ENCODE measurements around the gene ERI2. TPM values are rescaled to one million over a fixed set of nuclear protein-coding genes. Genes with fewer than 3 reads are reported as not detected.
"Not testable (repeated sequence)": the region's sequence is repeated elsewhere in the genome, so short reads cannot be mapped to it uniquely, and the experiment has no call there.

The ERI2 gene
- total RNA-seq, 1 experiment from 2014 or later, result 43.5 TPM

DNA sequence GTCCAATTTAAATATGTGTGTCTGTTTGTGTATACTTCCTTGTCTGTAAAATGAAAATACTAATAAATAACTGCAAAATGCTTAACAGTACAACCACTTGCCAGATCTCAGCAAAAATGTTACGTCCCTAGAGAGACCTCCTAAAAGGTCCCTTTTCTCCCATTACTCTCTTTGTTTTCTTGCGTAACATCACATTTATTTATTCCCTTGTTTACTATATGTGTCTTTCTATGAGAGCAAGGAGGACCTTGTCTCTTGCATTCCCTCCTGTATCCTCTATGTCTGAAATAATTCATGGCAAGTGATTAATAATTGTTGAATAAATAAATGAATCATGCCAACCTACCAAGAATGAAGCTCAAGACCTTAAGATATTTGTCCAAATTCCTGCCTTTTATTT, 40.5 kb downstream of the ERI2 start:
- no peak for DNase-seq (ENCODE audit: low read depth)

DNA sequence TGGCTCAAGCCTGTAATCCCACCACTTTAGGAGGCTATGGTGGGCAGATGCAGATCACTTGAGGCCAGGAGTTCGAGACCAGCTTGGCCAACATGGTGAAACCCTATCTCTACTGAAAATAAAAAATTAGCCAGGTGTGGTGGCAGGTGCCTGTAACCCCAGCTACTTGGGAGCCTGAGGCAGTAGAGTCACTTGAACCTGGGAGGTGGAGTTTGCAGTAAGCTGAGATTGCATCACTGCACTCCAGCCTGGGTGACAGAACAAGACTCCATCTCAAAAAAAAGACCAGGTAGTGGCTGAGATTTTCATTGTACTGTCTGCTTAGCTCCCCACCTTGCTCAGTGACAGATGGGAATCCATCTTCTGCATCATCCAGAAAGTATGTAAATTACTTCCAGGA, 41.8 kb downstream of the ERI2 start:
- DNase-seq (ENCODE audit: low read depth), result not testable (repeated sequence)

- DNase-seq (ENCODE audit: low read depth), result peak; percentile 51
Measured at GRCh38 chr16:20763461-20764232, 42.6 kb downstream of the ERI2 start, which contains the start of gene ACSM3. ACSM3 (plus strand) TSS chr16:20764014; CDS start chr16:20770035, 6,021 bp downstream.

DNA sequence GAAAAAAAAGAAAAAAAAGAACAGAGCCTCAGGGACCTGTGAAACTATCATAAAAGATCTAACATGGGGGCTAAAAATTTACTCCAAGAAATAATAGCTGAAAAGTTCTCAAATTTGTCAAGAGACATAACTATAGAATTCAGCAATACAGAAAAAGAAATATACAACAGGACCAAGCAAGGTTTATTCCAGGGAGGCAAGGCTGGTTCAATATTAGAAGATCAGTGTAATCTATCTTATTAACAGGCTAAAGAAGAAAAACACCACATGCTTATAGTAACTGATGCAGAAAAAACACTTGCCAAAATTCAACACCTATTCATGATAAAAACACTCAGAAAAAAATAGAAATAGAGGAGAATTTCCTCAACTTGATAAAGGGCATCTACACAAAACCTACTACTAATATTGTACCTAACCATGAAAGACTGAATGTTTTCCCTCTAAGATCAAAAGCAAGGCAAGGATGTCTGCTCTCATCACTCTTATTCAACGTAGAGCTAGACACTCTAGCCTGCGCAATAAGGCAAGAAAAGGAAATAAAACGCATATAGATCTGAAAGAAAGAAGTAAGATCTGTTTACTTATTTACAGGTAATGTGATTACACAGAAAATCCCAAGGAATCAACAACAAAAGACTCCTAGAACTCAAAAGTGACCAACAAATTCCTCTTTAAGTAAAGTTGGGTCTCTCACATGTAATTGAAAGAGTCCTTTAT, 43.7 kb downstream of the ERI2 start:
- no peak for DNase-seq (ENCODE audit: low read depth)

- no peak for DNase-seq (ENCODE audit: low read depth)
Measured at GRCh38 chr16:20761175-20761574, 45.1 kb downstream of the ERI2 start.

DNA sequence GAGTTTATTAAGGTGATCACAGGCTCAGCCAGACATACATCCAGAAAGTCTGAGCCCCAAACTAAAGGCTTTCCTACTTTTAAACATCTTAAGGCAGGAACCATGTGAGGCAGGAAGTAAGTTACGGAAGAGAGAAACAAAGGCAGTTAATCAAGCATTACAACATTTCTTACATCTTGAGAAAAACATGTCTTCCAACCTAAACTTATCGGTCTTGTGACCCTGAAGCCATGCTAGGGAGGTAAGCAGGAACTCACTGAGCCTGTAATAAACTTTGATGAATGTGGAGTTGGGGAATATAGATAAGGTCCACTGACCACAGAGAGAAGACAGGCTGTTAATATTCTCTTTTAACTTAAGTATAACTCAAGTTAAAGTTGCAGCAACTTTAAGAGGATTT, 45.9 kb downstream of the ERI2 start:
- no peak for DNase-seq (ENCODE audit: low read depth)

GRCh38 chr16:20755799-20756198, 50.5 kb downstream of the ERI2 start:
- not testable (repeated sequence) for DNase-seq (ENCODE audit: low read depth)

GRCh38 chr16:20755238-20755637, 51.0 kb downstream of the ERI2 start:
- no peak for DNase-seq (ENCODE audit: low read depth)

DNA sequence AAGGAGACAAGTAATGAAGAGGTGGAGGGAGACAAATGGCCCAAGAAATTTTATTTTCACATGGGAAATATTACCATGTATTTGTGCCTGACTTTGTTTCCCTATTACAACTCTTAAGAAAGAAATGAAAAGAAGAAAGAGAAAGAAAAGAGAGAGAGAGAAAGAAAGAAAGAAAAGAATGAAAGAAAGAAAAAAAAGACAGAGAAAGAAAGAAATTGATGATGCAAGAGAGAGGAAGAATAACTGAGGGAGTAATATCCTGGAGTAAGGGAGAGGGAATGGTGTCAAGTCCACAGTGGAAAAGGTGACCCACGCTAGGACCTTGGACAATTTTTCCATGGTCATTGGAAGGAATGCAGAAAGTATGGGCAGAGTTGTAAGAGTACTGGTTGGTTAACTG, 52.5 kb downstream of the ERI2 start:
- DNase-seq (ENCODE audit: low read depth), result no peak

DNA sequence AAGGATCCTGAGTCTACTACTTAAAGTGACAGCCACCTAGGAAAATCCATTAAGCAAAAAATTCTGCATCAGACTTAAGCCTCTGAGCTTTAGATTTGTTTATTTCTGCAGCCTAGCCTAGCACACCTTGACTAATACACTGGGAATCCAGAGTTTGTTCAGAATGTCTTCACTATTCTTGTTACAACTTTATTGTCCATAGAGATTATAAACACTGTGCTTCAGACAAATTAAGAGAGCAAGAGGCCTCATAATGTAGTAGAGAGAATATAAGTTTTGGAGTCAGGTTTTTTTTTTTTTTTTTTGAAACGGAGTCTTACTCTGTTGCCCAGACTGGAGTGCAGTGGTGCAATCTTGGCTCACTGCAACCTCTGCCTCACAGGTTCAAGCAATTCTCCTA, 55.7 kb downstream of the ERI2 start:
- no peak for DNase-seq (ENCODE audit: low read depth)

DNA sequence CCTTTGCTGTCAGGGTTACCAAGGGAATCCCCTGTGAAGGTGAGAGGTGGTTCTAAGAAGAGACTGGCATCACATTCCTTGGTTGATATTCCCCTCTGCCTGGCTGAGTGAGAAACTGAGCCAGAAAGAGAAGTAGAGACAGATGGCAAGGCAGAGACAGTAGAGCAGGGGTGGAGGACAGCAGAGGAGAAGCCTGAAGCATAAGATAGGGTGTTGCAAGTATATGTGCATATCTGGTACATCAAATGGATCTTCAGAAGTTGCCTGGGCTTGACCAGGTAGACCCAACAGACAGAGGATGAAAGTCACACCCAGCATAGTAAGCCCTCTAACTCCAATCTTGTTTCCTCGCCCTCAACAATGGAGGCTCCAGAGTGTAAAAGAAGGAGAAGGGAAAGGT, 56.8 kb downstream of the ERI2 start:
- DNase-seq (ENCODE audit: low read depth), result no peak

DNA sequence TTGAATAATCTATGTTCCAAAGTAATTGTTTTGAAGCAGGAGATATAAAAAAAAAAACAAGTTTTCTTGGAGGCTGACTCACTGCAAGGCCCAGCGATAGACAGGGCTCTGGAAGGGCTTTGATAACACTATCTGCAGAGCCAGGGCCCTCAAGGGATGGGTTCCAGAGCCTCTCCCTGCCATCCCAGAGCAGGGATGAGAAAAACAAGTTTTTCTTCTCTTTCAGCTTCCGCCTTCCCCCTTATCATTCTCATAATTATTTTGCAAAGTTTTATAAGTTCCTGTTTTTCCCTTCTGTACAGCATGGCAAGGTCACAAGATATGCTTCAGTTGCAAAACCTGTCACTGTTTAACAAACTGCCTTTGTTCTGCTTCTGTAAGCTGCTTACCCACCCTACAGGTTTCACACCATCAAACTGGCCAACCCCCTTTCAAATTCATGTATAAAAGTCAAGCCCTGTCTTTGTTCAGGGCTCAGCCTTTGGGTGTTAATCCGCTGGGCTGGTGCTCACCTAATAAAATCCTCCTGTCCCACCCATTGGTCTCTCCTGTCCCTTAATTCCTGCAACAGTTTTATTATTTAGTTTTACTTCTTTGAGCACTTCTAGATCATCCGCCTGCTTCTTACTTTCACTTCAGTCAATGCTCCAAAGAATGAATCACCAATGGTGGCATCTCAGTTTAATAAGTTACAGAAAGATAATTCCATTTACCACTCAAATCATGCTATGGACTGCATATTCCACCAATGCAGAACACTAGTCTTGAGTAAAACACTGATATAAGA, 59.0 kb downstream of the ERI2 start:
- no peak for DNase-seq (ENCODE audit: low read depth)

DNA sequence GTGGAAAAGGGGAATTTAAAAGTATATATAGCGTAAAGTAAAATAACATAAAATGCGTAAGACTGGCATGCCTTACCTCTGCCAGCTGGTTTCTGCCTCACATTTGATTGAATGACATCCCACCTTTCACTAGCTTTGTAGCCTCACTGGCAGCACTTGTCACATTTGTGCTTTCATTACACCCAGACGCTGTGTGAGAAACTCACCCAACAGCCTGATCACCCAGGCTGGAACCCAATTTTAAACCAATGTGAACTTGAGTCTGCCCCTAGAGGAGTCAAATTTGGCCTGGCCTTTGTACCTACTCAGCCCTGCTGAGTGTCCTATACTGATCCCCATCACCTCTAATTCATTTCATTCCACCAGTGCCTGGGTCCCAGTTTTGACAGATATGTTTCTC, 59.8 kb downstream of the ERI2 start:
- DNase-seq (ENCODE audit: low read depth), result no peak

Other genes starting within 250 kb of the ERI2 start
- not detected in 2 replicates for gene ACSM2B, start 230.1 kb downstream of the ERI2 start, total RNA-seq (2014; rRNA removed)
- not detected in 2 replicates for gene ACSM1, start 108.8 kb downstream of the ERI2 start, total RNA-seq (2014; rRNA removed)
- gene THUMPD1, start 64.7 kb downstream of the ERI2 start, total RNA-seq (2014; rRNA removed), result 45.8 and 59.9 TPM in 2 replicates
- gene ACSM3, start 42.5 kb downstream of the ERI2 start, total RNA-seq (2014; rRNA removed), result 0.77 TPM in 1 of 2 replicates, not detected in the other
- 29.4 and 33.5 TPM in 2 replicates for gene REXO5, start 55 bp upstream of the ERI2 start, total RNA-seq (2014; rRNA removed)
- 28.2 and 30.0 TPM in 2 replicates for gene DCUN1D3, start 93.9 kb upstream of the ERI2 start, total RNA-seq (2014; rRNA removed)
- gene LYRM1, start 94.3 kb upstream of the ERI2 start, total RNA-seq (2014; rRNA removed), result 80.2 and 87.4 TPM in 2 replicates